ENCODE data around the gene ZNF624. TPM values are rescaled to one million over a fixed set of nuclear protein-coding genes. Genes with fewer than 3 reads are reported as not detected.
A peak's percentile ranks its signal among the peaks of the same experiment; 100 is the strongest.
"Not testable (repeated sequence)": the region's sequence is repeated elsewhere in the genome, so short reads cannot be mapped to it uniquely, and the experiment has no call there.

ZNF624 gene
- total and polyA plus RNA-seq, 9 donors: 4.2 to 8.8 (median 6.5) TPM

GRCh38 chr17:16666907-16667636 is 13.4 kb upstream of the ZNF624 start:
- Histone ChIP-seq H3K27me3 (ENCODE audit: control insufficient read depth, insufficient read depth, low read length) (peaks cover 25% of the 10 kb centered on the region), H3K4me3 (ENCODE audit: low read length) (peak overlapping the region; percentile 44)
- not testable (repeated sequence) for H3K27ac ChIP-seq (ENCODE audit: low read length); H3K9me3 ChIP-seq (replicated peaks; ENCODE audit: control insufficient read depth, low read depth, low read length); H3K36me3 ChIP-seq (ENCODE audit: control insufficient read depth, insufficient read depth, low read length); H3K4me1 ChIP-seq (ENCODE audit: control insufficient read depth, insufficient read depth, low read length)
- WGBS (ENCODE audit: insufficient coverage): under 1% methylated on average over 50 of the region's 61 CpGs
- DNase-seq: peak; percentile 32

DNA sequence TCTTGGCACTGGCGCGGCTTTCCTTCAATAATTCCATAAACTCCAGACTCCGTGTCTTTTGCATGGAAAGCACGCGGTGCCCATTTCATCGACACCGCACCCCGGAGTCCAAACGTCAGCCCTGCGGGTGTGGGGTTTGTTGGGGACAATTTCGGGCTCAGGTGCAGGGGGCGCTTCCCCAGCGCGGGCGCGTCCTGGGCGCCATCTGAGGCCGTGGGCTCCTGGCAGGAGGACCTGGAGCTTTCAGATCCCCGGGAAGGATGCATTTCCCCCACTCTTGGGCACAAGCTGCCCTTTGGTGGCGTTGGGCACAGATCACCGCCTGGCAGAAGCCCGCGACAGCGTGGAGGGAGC is 12.9 kb upstream of the ZNF624 start:
- not testable (repeated sequence) for DNase-seq; H3K9me3 ChIP-seq (replicated peaks; ENCODE audit: control insufficient read depth, low read depth, low read length); H3K4me1 ChIP-seq (ENCODE audit: control insufficient read depth, insufficient read depth, low read length); H3K36me3 ChIP-seq (ENCODE audit: control insufficient read depth, insufficient read depth, low read length); H3K27ac ChIP-seq (ENCODE audit: low read length)
- WGBS (ENCODE audit: insufficient coverage): 26% methylated on average over 19 of the region's 24 CpGs
- peak overlapping the region; percentile 44 for H3K4me3 ChIP-seq (ENCODE audit: low read length)
- H3K27me3 ChIP-seq (ENCODE audit: control insufficient read depth, insufficient read depth, low read length): peaks cover 25% of the 10 kb centered on the region

DNA sequence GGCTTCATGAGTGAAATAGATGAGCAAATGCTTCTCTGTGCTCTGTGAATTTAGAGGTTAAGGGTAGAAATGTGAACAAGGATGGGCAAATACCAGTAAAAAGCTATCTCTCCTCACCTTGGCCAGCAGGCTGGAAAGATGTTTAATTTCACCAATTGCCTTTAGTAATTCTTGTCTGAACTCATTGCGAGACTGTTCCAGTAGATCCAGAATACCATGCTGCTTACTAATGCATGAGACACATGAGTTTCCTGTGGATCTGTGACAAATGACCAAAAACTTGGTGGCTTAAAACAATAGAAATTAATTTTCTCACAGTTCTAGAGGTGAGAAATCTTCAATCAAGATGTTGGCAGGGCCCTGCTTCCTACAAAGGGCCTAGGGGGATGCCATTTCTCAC is 9.3 kb upstream of the ZNF624 start:
- Histone ChIP-seq H3K9me3 (replicated peaks; ENCODE audit: control insufficient read depth, low read depth, low read length) (no peaks in the 10 kb centered on the region), H3K27ac (ENCODE audit: low read length) (no peak overlapping the region), H3K4me1 (ENCODE audit: control insufficient read depth, insufficient read depth, low read length) (peaks cover 4% of the 10 kb centered on the region), H3K4me3 (ENCODE audit: low read length) (no peak overlapping the region), H3K36me3 (ENCODE audit: control insufficient read depth, insufficient read depth, low read length) (no peaks in the 10 kb centered on the region), H3K27me3 (ENCODE audit: control insufficient read depth, insufficient read depth, low read length) (peaks cover 20% of the 10 kb centered on the region)
- no peak for DNase-seq
- WGBS (ENCODE audit: insufficient coverage): 86% methylated on average over 1 of the region's 1 CpG

DNA sequence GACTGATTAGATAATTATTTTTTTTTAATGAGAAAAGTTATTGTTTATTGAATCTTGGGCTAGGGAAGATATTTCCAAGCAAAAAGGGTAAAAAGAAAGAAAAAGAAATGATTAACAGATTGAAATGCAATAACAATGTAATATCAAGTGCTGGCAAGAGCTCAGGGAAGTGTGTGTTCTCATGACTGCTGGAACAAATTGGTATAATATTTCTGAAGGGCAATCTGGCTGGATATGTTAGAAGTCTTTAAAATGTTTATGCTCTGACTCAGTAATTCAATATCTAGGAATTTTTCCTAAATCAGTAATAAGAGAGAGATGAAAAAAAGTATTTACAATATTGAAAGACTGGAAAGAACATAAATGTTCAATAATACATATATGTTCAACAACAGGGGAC is 7.6 kb upstream of the ZNF624 start:
- Histone ChIP-seq H3K4me3 (ENCODE audit: low read length) (no peak overlapping the region), H3K36me3 (ENCODE audit: control insufficient read depth, insufficient read depth, low read length) (no peaks in the 10 kb centered on the region), H3K9me3 (replicated peaks; ENCODE audit: control insufficient read depth, low read depth, low read length) (no peaks in the 10 kb centered on the region), H3K27ac (ENCODE audit: low read length) (no peak overlapping the region), H3K4me1 (ENCODE audit: control insufficient read depth, insufficient read depth, low read length) (no peaks in the 10 kb centered on the region), H3K27me3 (ENCODE audit: control insufficient read depth, insufficient read depth, low read length) (peaks cover 8% of the 10 kb centered on the region)
- DNase-seq: no peak

DNA sequence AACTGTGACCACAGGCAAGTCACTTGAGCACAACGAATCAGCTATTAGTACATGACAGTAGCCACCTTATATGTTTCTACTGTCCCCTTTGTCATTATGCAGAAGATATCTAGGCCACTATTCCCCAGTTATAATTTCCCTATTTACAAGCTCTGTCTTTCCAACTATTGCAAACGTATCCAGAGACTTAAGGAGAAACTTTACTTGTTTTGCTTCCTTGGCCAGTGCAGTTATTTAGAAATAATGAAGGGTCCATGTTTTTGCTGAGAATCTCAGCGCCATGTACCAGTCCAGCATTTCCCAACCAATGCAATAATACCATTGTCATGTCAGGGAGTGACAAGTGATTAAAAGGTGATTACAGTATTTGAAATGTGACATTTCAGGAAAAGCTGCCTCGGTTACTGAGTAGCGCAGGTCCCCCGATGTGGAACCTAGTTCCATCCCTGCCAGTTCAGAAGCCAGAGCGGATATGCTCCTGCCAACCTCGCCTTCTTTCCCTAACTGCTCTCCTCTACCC is 743 bp downstream of the ZNF624 start:
- 3% methylated on average over 5 of the region's 8 CpGs for WGBS (ENCODE audit: insufficient coverage)
- Histone ChIP-seq H3K4me1 (ENCODE audit: control insufficient read depth, insufficient read depth, low read length) (peaks cover 6% of the 10 kb centered on the region), H3K27ac (ENCODE audit: low read length) (peak overlapping the region; percentile 94), H3K27me3 (ENCODE audit: control insufficient read depth, insufficient read depth, low read length) (no peaks in the 10 kb centered on the region), H3K9me3 (replicated peaks; ENCODE audit: control insufficient read depth, low read depth, low read length) (no peaks in the 10 kb centered on the region), H3K36me3 (ENCODE audit: control insufficient read depth, insufficient read depth, low read length) (peaks cover 4% of the 10 kb centered on the region), H3K4me3 (ENCODE audit: low read length) (peak overlapping the region; percentile 92)
- DNase-seq: peak; percentile 17

DNA sequence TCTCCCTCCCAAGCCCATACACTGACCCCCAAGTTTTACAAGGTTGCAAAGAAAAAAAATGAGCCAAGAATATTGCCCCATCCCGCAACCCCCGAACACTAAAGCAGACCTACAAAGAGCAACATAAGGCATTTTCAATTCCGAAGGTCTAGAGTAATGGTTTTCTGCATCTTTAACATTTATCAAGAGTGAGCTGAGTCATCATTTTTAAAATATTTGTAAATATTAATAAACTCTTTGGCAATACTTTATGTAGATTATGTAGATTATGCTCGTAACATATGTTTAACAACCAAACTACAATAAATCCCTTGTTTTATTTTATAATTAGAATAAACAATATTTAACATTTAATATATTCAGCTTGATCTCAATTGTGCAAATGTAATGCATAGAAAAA is 1.4 kb downstream of the ZNF624 start:
- WGBS (ENCODE audit: insufficient coverage): no CpG with 5 or more reads among the region's 4 CpGs
- no peaks in the 10 kb centered on the region for H3K27me3 ChIP-seq (ENCODE audit: control insufficient read depth, insufficient read depth, low read length)
- peaks cover 6% of the 10 kb centered on the region for H3K4me1 ChIP-seq (ENCODE audit: control insufficient read depth, insufficient read depth, low read length)
- no peak for DNase-seq
- peaks cover 5% of the 10 kb centered on the region for H3K36me3 ChIP-seq (ENCODE audit: control insufficient read depth, insufficient read depth, low read length)
- peak overlapping the region; percentile 92 for H3K4me3 ChIP-seq (ENCODE audit: low read length)
- H3K27ac ChIP-seq (ENCODE audit: low read length): no peak overlapping the region
- no peaks in the 10 kb centered on the region for H3K9me3 ChIP-seq (replicated peaks; ENCODE audit: control insufficient read depth, low read depth, low read length)

GRCh38 chr17:16649585-16649984 is 4.1 kb downstream of the ZNF624 start:
- DNase-seq: no peak
- Histone ChIP-seq H3K4me1 (ENCODE audit: control insufficient read depth, insufficient read depth, low read length) (peaks cover 6% of the 10 kb centered on the region), H3K27ac (ENCODE audit: low read length) (no peak overlapping the region), H3K36me3 (ENCODE audit: control insufficient read depth, insufficient read depth, low read length) (peaks cover 7% of the 10 kb centered on the region), H3K4me3 (ENCODE audit: low read length) (no peak overlapping the region), H3K27me3 (ENCODE audit: control insufficient read depth, insufficient read depth, low read length) (no peaks in the 10 kb centered on the region), H3K9me3 (replicated peaks; ENCODE audit: control insufficient read depth, low read depth, low read length) (no peaks in the 10 kb centered on the region)
- WGBS (ENCODE audit: insufficient coverage): no CpG with 5 or more reads among the region's 3 CpGs

DNA sequence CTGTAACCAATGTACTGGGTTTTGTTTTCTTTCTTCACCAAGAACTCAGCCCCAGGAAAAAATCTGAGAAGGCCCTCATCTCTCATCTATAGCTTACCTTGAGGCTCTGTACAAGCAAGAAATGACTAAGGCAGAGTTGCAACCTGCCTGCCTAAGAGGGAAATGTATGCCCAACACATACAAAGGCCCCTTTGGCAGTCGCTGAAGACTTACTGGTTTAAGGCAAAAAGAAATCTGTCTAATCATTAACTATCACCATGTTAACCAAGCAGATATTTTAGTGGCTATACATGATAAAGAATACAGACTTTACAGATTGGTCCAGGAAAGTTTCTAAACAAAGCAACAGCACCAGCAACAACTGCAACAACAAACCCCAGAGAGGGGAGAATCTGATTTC is 14.2 kb downstream of the ZNF624 start:
- no CpG with 5 or more reads among the region's 1 CpG for WGBS (ENCODE audit: insufficient coverage)
- no peak for DNase-seq

DNA sequence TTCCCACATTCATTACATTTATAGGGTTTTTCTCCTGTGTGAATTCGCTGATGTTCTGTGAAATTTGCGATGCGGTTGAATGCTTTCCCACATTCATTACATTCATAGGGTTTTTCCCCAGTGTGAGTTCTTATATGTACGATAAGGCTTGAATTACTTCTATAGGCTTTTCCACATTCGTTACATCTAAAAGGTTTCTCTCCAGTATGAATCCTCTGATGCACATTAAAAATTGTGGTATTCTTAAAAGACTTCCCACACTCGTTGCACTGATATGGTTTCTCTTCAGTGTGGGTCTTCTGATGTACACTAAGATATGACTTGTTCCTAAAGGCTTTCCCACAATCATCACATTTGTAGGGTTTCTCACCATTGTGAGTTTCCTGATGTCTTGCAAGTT is 30.4 kb downstream of the ZNF624 start:
- Histone ChIP-seq H3K4me3 (ENCODE audit: low read length) (no peak overlapping the region), H3K9me3 (replicated peaks; ENCODE audit: control insufficient read depth, low read depth, low read length) (peaks cover 65% of the 10 kb centered on the region), H3K36me3 (ENCODE audit: control insufficient read depth, insufficient read depth, low read length) (peaks cover 30% of the 10 kb centered on the region), H3K27ac (ENCODE audit: low read length) (no peak overlapping the region), H3K27me3 (ENCODE audit: control insufficient read depth, insufficient read depth, low read length) (no peaks in the 10 kb centered on the region), H3K4me1 (ENCODE audit: control insufficient read depth, insufficient read depth, low read length) (no peaks in the 10 kb centered on the region)
- no CpG with 5 or more reads among the region's 6 CpGs for WGBS (ENCODE audit: insufficient coverage)
- no peak for DNase-seq

More for the DNA sequence above, 14.2 kb downstream of the ZNF624 start:
- Histone ChIP-seq H3K27ac (ENCODE audit: low read length) (no peak overlapping the region), H3K36me3 (ENCODE audit: control insufficient read depth, insufficient read depth, low read length) (peaks cover 3% of the 10 kb centered on the region), H3K4me1 (ENCODE audit: control insufficient read depth, insufficient read depth, low read length) (no peaks in the 10 kb centered on the region), H3K27me3 (ENCODE audit: control insufficient read depth, insufficient read depth, low read length) (no peaks in the 10 kb centered on the region), H3K4me3 (ENCODE audit: low read length) (no peak overlapping the region), H3K9me3 (replicated peaks; ENCODE audit: control insufficient read depth, low read depth, low read length) (no peaks in the 10 kb centered on the region)

- no peaks in the 10 kb centered on the region for H3K4me1 ChIP-seq (ENCODE audit: control insufficient read depth, insufficient read depth, low read length)
- DNase-seq: no peak
- no peak overlapping the region for H3K27ac ChIP-seq (ENCODE audit: low read length)
- no peaks in the 10 kb centered on the region for H3K27me3 ChIP-seq (ENCODE audit: control insufficient read depth, insufficient read depth, low read length)
- WGBS (ENCODE audit: insufficient coverage): no CpG with 5 or more reads among the region's 5 CpGs
- peaks cover 65% of the 10 kb centered on the region for H3K9me3 ChIP-seq (replicated peaks; ENCODE audit: control insufficient read depth, low read depth, low read length)
- H3K36me3 ChIP-seq (ENCODE audit: control insufficient read depth, insufficient read depth, low read length): peaks cover 26% of the 10 kb centered on the region
- no peak overlapping the region for H3K4me3 ChIP-seq (ENCODE audit: low read length)
These were observed 30.9 kb downstream of the ZNF624 start for GRCh38 chr17:16622540-16623277.

Measured in muscle of leg (tissue), 11 donors.